ENCODE measurements around the gene OBP2B. TPM values are rescaled to one million over a fixed set of nuclear protein-coding genes. Genes with fewer than 3 reads are reported as not detected.
A peak's percentile ranks its signal among the peaks of the same experiment; 100 is the strongest.
"Not testable (repeated sequence)": the region's sequence is repeated elsewhere in the genome, so short reads cannot be mapped to it uniquely, and the experiment has no call there.

The OBP2B gene
- total RNA-seq, 2 experiments from 2014 or later, result not detected

DNA sequence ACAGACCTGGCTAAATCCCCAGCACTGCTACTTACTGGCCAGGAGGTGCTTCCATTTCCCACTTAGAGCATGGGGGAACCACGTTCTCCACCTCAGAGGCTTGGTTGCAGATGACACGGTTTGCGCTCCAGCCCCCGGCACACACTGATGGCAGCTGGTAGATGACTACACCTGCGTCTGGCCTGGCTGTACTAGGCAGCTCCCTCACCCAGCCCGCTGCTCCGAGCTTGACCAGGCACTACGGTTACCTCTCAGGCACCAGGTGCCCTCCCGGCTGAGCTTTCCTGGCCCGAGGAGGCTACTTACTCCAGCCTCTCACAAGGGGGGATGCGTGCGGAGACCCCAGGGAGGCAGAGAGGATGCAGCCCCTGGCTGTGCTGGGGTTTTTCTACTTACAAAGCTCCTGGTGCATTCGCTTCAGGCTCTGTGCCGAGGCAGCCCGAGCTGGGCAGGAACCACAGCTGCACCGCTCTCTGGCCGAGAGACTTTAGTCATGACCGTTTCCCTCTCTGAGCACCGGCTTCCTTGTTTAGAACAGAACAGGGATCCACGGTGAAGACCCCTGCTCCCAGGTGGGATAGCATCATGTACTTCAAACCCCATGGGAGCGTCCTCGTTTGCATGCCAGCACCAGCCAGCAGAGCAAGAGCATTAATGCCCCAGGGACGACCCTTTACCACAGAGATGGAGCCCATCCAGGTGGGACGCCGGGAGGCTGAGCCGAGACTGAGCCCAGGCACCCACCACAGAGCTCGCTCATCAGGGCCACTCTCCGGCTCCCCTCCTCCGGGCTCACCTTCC lies 37.7 kb downstream of the OBP2B start:
- POLR2A ChIA-PET, result no interaction called here
- Histone ChIP-seq H3K4me1 (ENCODE audit: insufficient read depth, low read length, poor library complexity, severe bottlenecking) (peaks cover 22% of the 10 kb centered on the region), H4K20me1 (ENCODE audit: insufficient read depth, low read length) (no peaks in the 10 kb centered on the region), H3K79me2 (ENCODE audit: insufficient read depth, low read depth, low read length) (no peaks in the 10 kb centered on the region), H2AFZ (ENCODE audit: low read length) (peak overlapping the region; percentile 13; the same call in 1 of the 2 replicates), H3K9me2 (ENCODE audit: insufficient read depth, low read length) (no peaks in the 10 kb centered on the region), H3K36me3 (ENCODE audit: insufficient read depth, low read length) (no peaks in the 10 kb centered on the region), H3K9me3 (ENCODE audit: low read length) (no peaks in the 10 kb centered on the region), H3K4me2 (ENCODE audit: low read length) (peak overlapping the region; percentile 72), H3K4me3 (ENCODE audit: low read depth, low read length, poor library complexity, severe bottlenecking) (peak overlapping the region; percentile 48), H3K27ac (ENCODE audit: low read depth, low read length, poor library complexity, severe bottlenecking) (peak overlapping the region; percentile 46)
- no TSS peak for BruUV-seq (replicated peaks)
- TF ChIP-seq EZH2phosphoT487 (IDR thresholded peaks at IDR 0.05; ENCODE audit: borderline replicate concordance, low read depth, low read length), result no peak
- TF ChIP-seq, protein P1, sequence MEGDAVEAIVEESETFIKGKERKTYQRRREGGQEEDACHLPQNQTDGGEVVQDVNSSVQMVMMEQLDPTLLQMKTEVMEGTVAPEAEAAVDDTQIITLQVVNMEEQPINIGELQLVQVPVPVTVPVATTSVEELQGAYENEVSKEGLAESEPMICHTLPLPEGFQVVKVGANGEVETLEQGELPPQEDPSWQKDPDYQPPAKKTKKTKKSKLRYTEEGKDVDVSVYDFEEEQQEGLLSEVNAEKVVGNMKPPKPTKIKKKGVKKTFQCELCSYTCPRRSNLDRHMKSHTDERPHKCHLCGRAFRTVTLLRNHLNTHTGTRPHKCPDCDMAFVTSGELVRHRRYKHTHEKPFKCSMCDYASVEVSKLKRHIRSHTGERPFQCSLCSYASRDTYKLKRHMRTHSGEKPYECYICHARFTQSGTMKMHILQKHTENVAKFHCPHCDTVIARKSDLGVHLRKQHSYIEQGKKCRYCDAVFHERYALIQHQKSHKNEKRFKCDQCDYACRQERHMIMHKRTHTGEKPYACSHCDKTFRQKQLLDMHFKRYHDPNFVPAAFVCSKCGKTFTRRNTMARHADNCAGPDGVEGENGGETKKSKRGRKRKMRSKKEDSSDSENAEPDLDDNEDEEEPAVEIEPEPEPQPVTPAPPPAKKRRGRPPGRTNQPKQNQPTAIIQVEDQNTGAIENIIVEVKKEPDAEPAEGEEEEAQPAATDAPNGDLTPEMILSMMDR (conservative IDR thresholded peaks at IDR 0.05; ENCODE audit: low read length), result no peak
- CTCF ChIA-PET (ENCODE audit: unreplicated experiment), result no interaction called here
- intact Hi-C loops (cut with micrococcal nuclease; ENCODE audit: unreplicated experiment), result no loop called here
- DNase-seq (ENCODE audit: low spot score), result peak; percentile 82

DNA sequence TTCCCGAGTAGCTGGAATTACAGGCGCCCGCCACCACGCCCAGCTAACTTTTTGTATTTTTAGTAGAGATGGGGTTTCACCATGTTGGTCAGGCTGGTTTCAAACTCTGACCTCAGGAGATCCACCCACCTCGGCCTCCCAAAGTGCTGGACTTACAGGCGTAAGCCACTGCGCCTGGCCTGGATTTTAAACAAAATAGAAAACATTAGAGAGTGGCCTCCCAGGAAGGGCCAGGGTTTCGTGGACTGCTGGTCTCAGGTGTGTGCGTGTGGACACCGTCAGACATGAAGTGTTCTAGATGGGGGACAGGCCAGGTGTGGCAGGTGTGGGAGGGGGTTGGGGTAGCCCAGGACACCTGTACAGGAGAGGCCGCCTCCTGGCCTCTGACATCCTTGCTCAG lies 38.3 kb downstream of the OBP2B start:
- Histone ChIP-seq H4K20me1 (ENCODE audit: insufficient read depth, low read length) (no peaks in the 10 kb centered on the region), H3K9me3 (ENCODE audit: low read length) (no peaks in the 10 kb centered on the region), H3K36me3 (ENCODE audit: insufficient read depth, low read length) (no peaks in the 10 kb centered on the region), H3K4me3 (ENCODE audit: low read depth, low read length, poor library complexity, severe bottlenecking) (peak overlapping the region; percentile 48), H3K27ac (ENCODE audit: low read depth, low read length, poor library complexity, severe bottlenecking) (peak overlapping the region; percentile 46), H3K79me2 (ENCODE audit: insufficient read depth, low read depth, low read length) (no peaks in the 10 kb centered on the region), H3K9me2 (ENCODE audit: insufficient read depth, low read length) (no peaks in the 10 kb centered on the region), H3K4me2 (ENCODE audit: low read length) (peak overlapping the region; percentile 72), H3K4me1 (ENCODE audit: insufficient read depth, low read length, poor library complexity, severe bottlenecking) (peaks cover 22% of the 10 kb centered on the region), H2AFZ (ENCODE audit: low read length) (peak overlapping the region; percentile 13; the same call in 1 of the 2 replicates)
- TF ChIP-seq, protein P1 (conservative IDR thresholded peaks at IDR 0.05; ENCODE audit: low read length), result no peak
- no peak for TF ChIP-seq EZH2phosphoT487 (IDR thresholded peaks at IDR 0.05; ENCODE audit: borderline replicate concordance, low read depth, low read length)
- intact Hi-C loops (cut with micrococcal nuclease; ENCODE audit: unreplicated experiment), result no loop called here
- no peak for DNase-seq (ENCODE audit: low spot score)
- ChIA-PET POLR2A (no interaction called here), CTCF (ENCODE audit: unreplicated experiment) (no interaction called here)
- BruUV-seq (replicated peaks), result no TSS peak

DNA sequence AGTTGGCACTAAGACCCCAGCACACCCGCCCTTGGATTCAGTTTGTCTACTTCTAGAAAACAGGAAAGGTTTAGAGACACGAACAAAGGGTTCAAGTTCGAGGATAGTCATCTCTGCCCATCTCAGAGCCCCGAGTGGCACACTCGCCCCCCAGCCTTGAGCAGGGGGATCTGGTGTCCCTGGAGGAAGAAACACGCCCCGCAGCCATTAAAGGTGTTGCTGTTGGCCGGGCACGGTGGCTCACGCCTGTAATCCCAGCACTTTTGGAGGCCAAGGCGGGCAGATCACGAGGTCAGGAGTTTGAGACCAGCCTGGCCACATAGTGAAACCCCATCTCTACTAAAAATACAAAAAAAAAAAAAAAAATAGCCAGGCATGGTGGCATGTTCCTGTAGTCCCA lies 39.4 kb downstream of the OBP2B start:
- H3K79me2 ChIP-seq (ENCODE audit: insufficient read depth, low read depth, low read length); POLR2A ChIA-PET; H3K4me3 ChIP-seq (ENCODE audit: low read depth, low read length, poor library complexity, severe bottlenecking); H3K4me2 ChIP-seq (ENCODE audit: low read length); H2AFZ ChIP-seq (ENCODE audit: low read length); H4K20me1 ChIP-seq (ENCODE audit: insufficient read depth, low read length); CTCF ChIA-PET (ENCODE audit: unreplicated experiment); H3K36me3 ChIP-seq (ENCODE audit: insufficient read depth, low read length); intact Hi-C loops (cut with micrococcal nuclease; ENCODE audit: unreplicated experiment); H3K27ac ChIP-seq (ENCODE audit: low read depth, low read length, poor library complexity, severe bottlenecking); H3K9me2 ChIP-seq (ENCODE audit: insufficient read depth, low read length); H3K9me3 ChIP-seq (ENCODE audit: low read length); BruUV-seq (replicated peaks); DNase-seq (ENCODE audit: low spot score): not testable (repeated sequence)
- H3K4me1 ChIP-seq (ENCODE audit: insufficient read depth, low read length, poor library complexity, severe bottlenecking), result peaks cover 22% of the 10 kb centered on the region
